Activated CD8-positive, alpha-beta T cell treated with anti-CD3 and anti-CD28 coated beads, Interleukin-2, amount 10 ng/mL, durations not matched to agents 7 days and 5 days (primary cell): ENCODE results near the gene EBPL. TPM values are rescaled to one million over a fixed set of nuclear protein-coding genes. Genes with fewer than 3 reads are reported as not detected.
"Not testable (repeated sequence)": the region's sequence is repeated elsewhere in the genome, so short reads cannot be mapped to it uniquely, and the experiment has no call there.

Experiments
- ATAC-seq: fragments of 150-1000 bp; cut with Tn5 transposase; one replicate; pipeline ENCODE4 v1.10.0; 2021; ENCODE audit warnings: moderate library complexity
- CTCF ChIA-PET: fragments of 350-600 bp; sonication (Branson Sonifier 250); formaldehyde crosslinking; loops from one replicate; lab custom pipeline; 2021; ENCODE audit warnings: antibody characterized with exemption; lab: Charles Lee
- POLR2A ChIA-PET: fragments of 350-600 bp; sonication (Branson Sonifier 250); formaldehyde crosslinking; loops from one replicate; lab custom pipeline; 2021; ENCODE audit warnings: antibody characterized with exemption; lab: Charles Lee
- DNase-seq: peaks from one replicate; pipeline ENCODE4 v3.0.0-alpha.2; 2020
- H3K27ac Mint-ChIP-seq: one replicate; pipeline ENCODE4 v1.8.0; 2021; ENCODE audit warnings: mild to moderate bottlenecking, mixed read lengths
- H3K27me3 Mint-ChIP-seq: one replicate; pipeline ENCODE4 v1.8.0; 2021; ENCODE audit warnings: low read depth, mixed read lengths
- H3K36me3 Mint-ChIP-seq: one replicate; pipeline ENCODE4 v1.8.0; 2021; ENCODE audit warnings: low read depth, mixed read lengths
- H3K4me1 Mint-ChIP-seq: one replicate; pipeline ENCODE4 v1.8.0; 2021; ENCODE audit warnings: low read depth, mixed read lengths
- H3K4me3 Mint-ChIP-seq: one replicate; pipeline ENCODE4 v1.8.0; 2021; ENCODE audit warnings: mild to moderate bottlenecking, mixed read lengths
- H3K9me3 Mint-ChIP-seq: one replicate; pipeline ENCODE4 v1.8.0; 2022; ENCODE audit warnings: mixed read lengths; ENCODE audit not compliant: insufficient read depth
- total RNA-seq, 2 experiments: library from RNA; stranded (reverse); gene quantifications; one replicate each; pipeline ENCODE4 v1.2.3, GENCODE V29; 2021

Gene EBPL
- total RNA-seq, 2 experiments from 2014 or later = 19.8 to 25.0 TPM

DNA sequence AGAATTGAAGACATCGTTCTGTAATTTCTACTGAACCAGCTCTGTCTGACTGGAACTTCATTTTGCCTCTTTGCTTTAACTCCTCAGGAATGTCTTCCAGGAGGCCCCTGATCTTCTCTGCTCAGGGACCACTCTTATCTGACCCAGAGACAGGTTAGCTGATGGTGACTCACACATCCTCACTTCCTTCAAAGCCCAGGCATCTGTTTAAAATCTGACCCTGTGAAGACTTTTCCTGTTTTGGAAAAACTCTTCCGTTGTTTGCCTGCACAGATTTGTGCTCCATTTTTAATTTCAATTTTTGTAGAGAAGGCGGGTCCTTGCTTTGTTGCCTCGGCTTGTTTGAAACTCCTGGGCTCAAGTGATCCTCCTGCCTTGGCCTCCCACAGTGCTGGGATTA, 61.3 kb downstream of the EBPL start:
- DNase-seq (no peak), ATAC-seq (no peak)
- Mint-ChIP-seq H3K36me3 (no peaks in the 10 kb centered on the region), H3K27ac (no peak overlapping the region), H3K4me1 (peaks cover 23% of the 10 kb centered on the region), H3K4me3 (no peak overlapping the region), H3K9me3 (no peaks in the 10 kb centered on the region), H3K27me3 (no peaks in the 10 kb centered on the region)
- ChIA-PET POLR2A (interaction anchor here (0.5 kb wide), 1 partner anchor 159 kb away, joined by 3 read pairs; no protein-coding TSS in a partner anchor), CTCF (no interaction called here)

DNA sequence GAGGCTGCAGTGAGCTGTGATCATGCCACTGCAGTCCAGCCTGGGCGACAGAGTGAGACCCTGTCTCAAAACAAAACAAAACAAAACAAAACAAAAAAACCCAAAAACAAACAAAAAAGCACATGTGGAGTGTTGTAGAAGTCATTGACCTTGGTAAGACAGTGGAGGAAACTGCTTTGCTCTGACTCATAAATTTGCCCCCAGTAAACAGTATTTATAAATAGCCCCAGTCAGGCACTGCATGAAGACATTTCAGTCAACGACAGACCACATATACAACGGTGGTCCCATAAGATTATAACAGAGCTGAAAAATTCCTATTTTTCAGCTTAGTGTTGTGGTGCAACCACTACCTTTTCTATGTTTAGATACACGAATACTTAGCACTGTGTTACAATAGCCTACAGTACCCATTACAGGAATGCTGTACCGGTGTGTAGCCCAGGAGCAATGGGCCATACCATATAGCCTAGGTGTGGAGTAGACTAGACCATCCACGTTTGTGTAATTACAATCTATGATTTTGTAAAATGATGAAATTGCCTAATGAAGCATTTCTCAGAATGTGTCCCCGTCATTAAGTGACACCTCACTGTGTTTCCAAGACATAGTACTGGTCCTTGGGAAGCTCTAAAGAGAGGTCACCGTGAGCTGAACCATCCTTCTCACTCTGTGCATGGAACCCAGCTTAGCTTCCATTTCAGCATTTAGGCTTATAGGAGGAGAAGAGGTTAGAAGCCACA, 61.9 kb downstream of the EBPL start:
- no peaks in the 10 kb centered on the region for H3K36me3 Mint-ChIP-seq
- CTCF ChIA-PET = interaction anchor here (0.6 to 1.4 kb wide), 3 partner anchors 22 to 329 kb away, joined by 3 to 5 read pairs (median 3); no protein-coding TSS in a partner anchor
- no peaks in the 10 kb centered on the region for H3K27me3 Mint-ChIP-seq
- POLR2A ChIA-PET = interaction anchor here (0.5 kb wide), 1 partner anchor 159 kb away, joined by 3 read pairs; no protein-coding TSS in a partner anchor
- H3K4me1 Mint-ChIP-seq = peaks cover 20% of the 10 kb centered on the region
- H3K4me3 Mint-ChIP-seq = peak overlapping the region; percentile 84
- H3K27ac Mint-ChIP-seq = no peak overlapping the region
- no peak for ATAC-seq
- no peak for DNase-seq
- H3K9me3 Mint-ChIP-seq = no peaks in the 10 kb centered on the region

DNA sequence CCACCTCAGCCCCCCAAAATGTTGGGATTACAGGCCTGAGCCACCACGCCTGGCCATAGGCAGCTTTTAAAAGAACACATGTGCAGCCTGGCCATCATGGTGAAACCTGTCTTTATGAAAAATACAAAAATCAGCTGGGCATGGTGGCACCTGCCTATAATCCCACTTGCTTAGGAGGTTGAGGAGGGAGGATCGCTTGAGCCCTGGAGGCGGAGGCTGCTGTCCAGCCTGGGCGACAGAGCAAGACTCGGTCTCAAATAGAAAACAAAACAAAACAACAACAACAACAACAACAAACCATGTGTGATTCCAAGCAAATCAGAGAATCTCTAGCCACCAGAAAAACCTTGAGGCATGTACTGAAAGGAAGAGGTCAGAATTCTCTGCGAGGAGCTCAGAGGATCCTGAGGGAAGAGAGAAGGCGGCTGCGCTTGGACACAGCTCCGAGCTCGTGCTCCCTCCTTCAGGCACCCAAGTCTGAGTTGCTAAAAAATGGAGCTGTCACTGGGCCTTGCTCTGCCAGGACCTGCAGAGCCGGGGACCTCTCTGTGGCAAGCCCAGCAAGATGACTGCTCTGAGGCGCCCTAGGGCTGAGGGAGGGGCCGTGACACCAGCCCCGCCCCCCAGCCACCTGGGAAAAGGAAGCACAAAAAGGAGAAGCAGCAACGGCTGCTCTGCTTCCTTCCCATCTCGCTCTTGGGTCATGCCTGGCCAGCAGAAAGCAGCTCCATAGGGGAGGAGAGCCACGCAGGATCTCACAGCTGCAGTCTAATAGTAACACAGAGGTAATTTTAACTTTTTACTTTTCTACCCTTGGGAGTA, 63.2 kb downstream of the EBPL start, which contains the start of gene ARL11:
Gene ARL11, plus strand, starts transcription at position 677 of the 822 bp plus-strand sequence. CDS start 1,941 bp downstream, outside the sequence.
- Mint-ChIP-seq H3K27ac (peak within 1 kb of the TSS; percentile 65), H3K4me3 (peak within 1 kb of the TSS; percentile 84), H3K36me3 (no peaks in the 10 kb centered on the region), H3K4me1 (peaks cover 20% of the 10 kb centered on the region), H3K27me3 (no peaks in the 10 kb centered on the region), H3K9me3 (no peaks in the 10 kb centered on the region)
- ChIA-PET CTCF (interaction anchor here (0.6 to 1.6 kb wide), 5 partner anchors 18 to 121 kb away, joined by 3 to 5 read pairs (median 3); no protein-coding TSS in a partner anchor), POLR2A (no interaction called here)
- peak; percentile 70 for DNase-seq
- ATAC-seq = peak; percentile 91

DNA sequence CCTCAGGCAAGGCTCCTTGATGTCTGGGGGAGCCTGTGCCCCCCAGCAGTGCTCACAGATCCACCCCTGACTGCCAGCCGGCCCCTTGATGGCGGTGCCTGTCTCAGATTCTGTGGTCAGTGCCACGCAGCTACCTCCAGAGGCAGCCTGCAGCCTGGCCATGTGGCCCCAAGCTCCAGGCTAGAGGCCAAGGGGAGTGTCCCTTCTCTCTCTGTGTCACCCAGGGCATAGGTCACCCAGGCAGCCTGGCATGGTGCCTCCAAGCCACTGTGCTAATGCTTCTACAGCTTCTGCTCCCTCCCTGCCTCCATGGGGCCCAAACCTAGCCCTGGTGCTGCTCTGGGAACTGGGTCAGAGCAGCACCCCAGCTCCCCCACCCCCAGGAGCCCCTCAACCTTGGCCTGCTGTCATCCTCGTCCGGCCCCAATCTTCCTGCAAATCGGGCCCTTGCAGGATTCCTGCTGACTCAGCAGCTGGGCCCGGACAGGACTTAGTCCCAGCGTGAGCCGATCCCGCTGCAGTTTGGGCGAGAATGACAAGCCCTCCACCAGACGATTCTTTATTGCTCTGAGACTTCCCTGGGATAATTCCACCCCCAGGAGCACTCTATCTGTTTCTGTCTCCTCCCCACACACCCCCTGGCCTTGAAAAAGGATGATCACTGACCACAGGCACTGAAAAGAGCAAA, 65.8 kb downstream of the EBPL start:
- ATAC-seq = no peak
- H3K4me3 Mint-ChIP-seq = no peak overlapping the region
- no peaks in the 10 kb centered on the region for H3K36me3 Mint-ChIP-seq
- CTCF ChIA-PET = no interaction called here
- no peak overlapping the region for H3K27ac Mint-ChIP-seq
- no peak for DNase-seq
- peaks cover 3% of the 10 kb centered on the region for H3K27me3 Mint-ChIP-seq
- POLR2A ChIA-PET = no interaction called here
- peaks cover 20% of the 10 kb centered on the region for H3K4me1 Mint-ChIP-seq
- no peaks in the 10 kb centered on the region for H3K9me3 Mint-ChIP-seq

DNA sequence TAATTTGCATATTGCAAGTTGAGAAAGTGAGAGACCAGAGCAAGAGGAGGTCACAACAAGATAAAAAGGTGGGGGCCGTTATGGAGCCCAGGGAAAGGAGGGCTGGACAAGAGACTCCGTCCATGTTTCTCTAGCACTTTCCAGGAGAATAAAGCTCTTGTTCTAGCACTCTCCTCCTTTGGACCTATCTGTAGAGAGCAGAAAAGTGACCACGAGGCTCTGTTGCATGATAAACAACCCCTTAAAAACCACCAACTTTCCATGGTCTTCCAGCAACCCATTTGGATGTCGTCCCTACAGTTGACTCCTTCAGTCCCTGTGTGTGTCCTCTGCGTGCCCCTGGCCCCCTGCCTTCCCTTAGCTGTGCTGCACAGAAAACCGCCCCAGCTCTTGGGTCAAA, 67.1 kb downstream of the EBPL start:
- POLR2A ChIA-PET = no interaction called here
- no peak for ATAC-seq
- Mint-ChIP-seq H3K4me1 (peaks cover 15% of the 10 kb centered on the region), H3K4me3 (no peak overlapping the region), H3K27ac (no peak overlapping the region), H3K9me3 (no peaks in the 10 kb centered on the region), H3K27me3 (peaks cover 3% of the 10 kb centered on the region), H3K36me3 (no peaks in the 10 kb centered on the region)
- DNase-seq = no peak
- CTCF ChIA-PET = no interaction called here

DNA sequence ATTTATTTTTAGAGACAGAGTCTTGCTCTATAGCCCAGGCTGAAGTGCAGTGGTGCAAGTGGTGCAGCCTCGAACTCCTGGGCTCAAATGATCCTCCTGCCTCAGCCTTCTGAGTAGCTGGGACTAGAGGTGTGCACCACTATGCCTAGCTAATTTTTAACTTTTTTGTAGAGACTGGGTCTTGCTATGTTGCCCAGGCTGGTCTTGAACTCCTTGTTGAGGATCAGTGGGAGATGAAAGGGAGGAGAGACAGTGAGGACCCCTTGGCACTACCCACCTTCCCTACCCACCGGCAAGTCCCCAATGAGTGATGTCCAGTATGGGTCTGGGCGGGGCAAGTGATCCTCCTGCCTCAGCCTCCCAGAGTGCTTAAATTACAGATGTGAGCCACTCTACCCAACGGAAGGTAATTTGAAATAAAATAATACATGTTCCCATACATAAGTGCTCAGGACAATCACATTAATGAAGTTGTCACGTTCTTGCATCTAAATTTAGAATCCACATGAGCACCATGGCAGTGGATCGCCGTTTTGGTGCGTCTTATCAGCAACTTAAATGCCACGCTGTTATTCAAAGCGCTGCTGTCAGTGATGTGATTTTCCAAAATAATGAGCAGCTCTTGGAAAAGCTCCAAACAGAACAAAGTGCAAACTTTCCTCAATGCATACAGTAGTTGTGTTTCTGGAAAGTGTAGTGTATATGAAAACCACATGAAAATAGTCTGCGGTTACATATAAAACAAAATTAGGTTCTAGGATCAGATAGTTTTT, 68.9 kb downstream of the EBPL start:
- Mint-ChIP-seq H3K27ac (no peak overlapping the region), H3K36me3 (no peaks in the 10 kb centered on the region), H3K9me3 (no peaks in the 10 kb centered on the region), H3K27me3 (peaks cover 3% of the 10 kb centered on the region), H3K4me3 (no peak overlapping the region), H3K4me1 (no peaks in the 10 kb centered on the region)
- DNase-seq (no peak), ATAC-seq (no peak)
- ChIA-PET POLR2A (no interaction called here), CTCF (interaction anchor here (1.6 kb wide), 1 partner anchor 10 kb away, joined by 4 read pairs; no protein-coding TSS in a partner anchor)

DNA sequence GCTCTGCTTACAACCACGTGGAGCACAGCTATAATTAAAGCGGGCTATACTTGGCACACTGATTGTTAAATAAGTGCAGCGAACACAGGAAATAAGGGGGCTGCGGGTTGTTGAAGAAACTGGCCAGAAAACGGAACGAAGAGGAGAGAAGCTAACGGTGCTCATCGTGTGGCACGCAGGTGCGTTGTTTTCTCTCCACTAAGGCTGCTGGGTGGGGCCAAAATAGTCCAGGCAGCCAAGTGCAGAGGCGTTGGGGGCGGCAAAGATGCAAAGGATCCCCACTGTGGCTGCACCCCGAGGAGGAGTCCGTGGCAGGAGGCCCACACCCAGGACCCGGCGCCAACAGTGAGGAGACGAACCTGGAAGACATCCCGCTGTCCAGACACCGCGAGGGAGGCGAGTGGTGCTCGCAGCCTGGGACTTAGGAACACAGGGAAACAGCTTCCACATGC, 71.1 kb downstream of the EBPL start:
- Mint-ChIP-seq H3K4me3 (no peak overlapping the region), H3K36me3 (no peaks in the 10 kb centered on the region), H3K27ac (no peak overlapping the region), H3K9me3 (no peaks in the 10 kb centered on the region), H3K4me1 (no peaks in the 10 kb centered on the region), H3K27me3 (peaks cover 3% of the 10 kb centered on the region)
- CTCF ChIA-PET = interaction anchor here (1.3 kb wide), 1 partner anchor 14 kb away, joined by 4 read pairs; no protein-coding TSS in a partner anchor
- POLR2A ChIA-PET = no interaction called here
- ATAC-seq (no peak), DNase-seq (no peak)

DNA sequence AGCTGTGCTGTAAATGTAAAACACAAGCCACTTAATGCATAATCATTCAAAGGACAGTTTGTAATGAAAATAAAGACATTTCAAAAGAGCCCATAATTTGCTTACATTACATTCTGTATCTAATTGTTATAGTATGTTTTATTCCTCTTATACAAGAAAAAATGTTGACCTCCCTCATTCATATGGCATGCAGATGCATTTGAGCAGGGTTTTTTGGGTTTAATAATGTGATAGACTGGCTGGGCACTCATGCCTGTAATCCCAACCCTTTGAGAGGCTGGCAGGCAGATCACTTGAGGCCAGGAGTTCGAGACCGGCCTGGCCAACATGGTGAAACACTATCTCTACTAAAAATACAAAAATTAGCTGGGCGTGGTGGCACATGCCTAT, 74.6 kb downstream of the EBPL start:
- Mint-ChIP-seq H3K4me1 (no peaks in the 10 kb centered on the region), H3K9me3 (no peaks in the 10 kb centered on the region), H3K4me3 (no peak overlapping the region), H3K27ac (no peak overlapping the region), H3K27me3 (peaks cover 3% of the 10 kb centered on the region), H3K36me3 (no peaks in the 10 kb centered on the region)
- DNase-seq (no peak), ATAC-seq (no peak)
- POLR2A ChIA-PET = no interaction called here
- CTCF ChIA-PET = no interaction called here

DNA sequence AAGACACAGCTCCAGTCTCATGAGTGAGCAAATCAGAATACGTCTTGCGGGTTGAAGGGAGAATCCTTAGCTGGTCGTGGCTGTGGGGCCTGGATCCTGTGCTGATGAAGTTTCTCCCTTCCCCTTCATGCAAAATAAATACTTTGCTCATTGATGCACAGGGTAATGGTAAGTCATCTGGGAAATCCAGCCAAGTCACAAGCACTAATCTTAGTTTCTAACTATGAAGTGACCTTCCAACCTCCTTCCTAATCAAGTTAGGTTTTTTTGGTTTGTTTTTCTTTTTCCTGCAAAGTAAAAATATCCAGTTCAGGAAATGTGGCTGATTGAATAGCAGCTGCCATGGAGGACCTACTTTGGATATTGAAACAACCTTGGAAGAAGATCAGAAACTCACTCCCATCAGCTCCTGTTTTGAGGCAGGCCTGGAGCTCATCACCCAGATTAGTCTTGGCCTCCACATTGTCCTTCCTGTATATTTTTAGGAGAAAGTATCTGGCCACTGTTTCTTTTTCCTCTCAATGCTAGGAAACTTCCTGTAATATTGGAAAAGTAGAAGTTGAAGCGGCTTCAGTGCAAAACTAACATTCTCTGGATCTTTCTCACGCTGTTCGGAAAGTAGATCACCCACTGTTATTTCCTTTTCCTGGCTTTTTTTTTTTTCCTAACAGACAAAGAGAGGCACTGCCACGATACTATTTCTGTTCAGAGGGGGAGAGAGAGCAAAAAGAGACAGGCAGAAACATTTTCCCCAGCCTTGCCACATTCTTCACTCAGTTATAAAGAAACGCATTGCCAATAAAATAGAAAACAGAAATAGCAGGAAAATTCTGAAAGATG, 75.2 kb downstream of the EBPL start:
- Mint-ChIP-seq H3K36me3 (no peaks in the 10 kb centered on the region), H3K9me3 (no peaks in the 10 kb centered on the region), H3K4me3 (no peak overlapping the region), H3K27me3 (peaks cover 2% of the 10 kb centered on the region), H3K4me1 (no peaks in the 10 kb centered on the region), H3K27ac (no peak overlapping the region)
- ChIA-PET CTCF (no interaction called here), POLR2A (interaction anchor here (0.6 kb wide), 1 partner anchor 1573 kb away, joined by 3 read pairs; no protein-coding TSS in a partner anchor)
- no peak for ATAC-seq
- DNase-seq = no peak

DNA sequence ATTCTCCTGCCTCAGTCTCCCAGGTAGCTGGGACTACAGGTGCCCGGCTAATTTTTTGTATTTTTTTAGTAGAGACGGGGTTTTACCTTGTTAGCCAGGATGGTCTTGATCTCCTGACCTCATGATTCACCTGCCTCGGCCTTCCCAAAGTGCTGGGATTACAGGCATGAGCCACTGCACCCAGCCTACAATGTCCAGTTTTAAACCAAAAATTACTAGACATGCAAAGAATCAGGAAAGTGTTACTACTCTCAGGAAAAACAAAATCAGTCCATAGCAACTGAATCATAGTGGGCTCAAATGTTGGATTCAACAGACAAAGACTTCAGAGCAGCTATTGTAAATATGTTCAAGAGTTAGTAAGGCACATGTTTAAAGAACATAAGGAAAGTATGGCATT, 79.2 kb downstream of the EBPL start:
- H3K27me3 Mint-ChIP-seq, H3K4me3 Mint-ChIP-seq, H3K27ac Mint-ChIP-seq, H3K9me3 Mint-ChIP-seq, ATAC-seq, H3K36me3 Mint-ChIP-seq, H3K4me1 Mint-ChIP-seq, POLR2A ChIA-PET, DNase-seq: not testable (repeated sequence)
- CTCF ChIA-PET = interaction anchor here (1.5 kb wide), 1 partner anchor 11 kb away, joined by 4 read pairs; no protein-coding TSS in a partner anchor
